ENCODE data around the gene CATSPER3. TPM values are rescaled to one million over a fixed set of nuclear protein-coding genes. Genes with fewer than 3 reads are reported as not detected.
A peak's percentile ranks its signal among the peaks of the same experiment; 100 is the strongest.

CATSPER3 gene
- total RNA-seq, 1 experiment from 2014 or later: 0.50 TPM

GRCh38 chr5:135032999-135033861 is 65.5 kb downstream of the CATSPER3 start:
- Histone ChIP-seq H2BK20ac (ENCODE audit: low read depth, low read length, poor library complexity, severe bottlenecking) (no peak overlapping the region), H2BK12ac (ENCODE audit: insufficient read length, low read depth, low read length) (no peak overlapping the region), H4K8ac (replicated peaks; ENCODE audit: insufficient read length, low read depth, low read length) (no peak overlapping the region), H3K4ac (ENCODE audit: low read depth, low read length) (no peak overlapping the region), H2BK15ac (ENCODE audit: low read depth, low read length) (no peak overlapping the region), H3K9ac (ENCODE audit: extremely low read depth, insufficient read length, low read length) (no peak overlapping the region), H3T11ph (ENCODE audit: low read length) (no peak overlapping the region), H2AK5ac (ENCODE audit: insufficient read length, low read length) (no peak overlapping the region), H4K5ac (ENCODE audit: insufficient read length, low read depth, low read length) (no peak overlapping the region), H3K4me1 (ENCODE audit: insufficient read depth, low read length) (no peaks in the 10 kb centered on the region), H3K4me2 (ENCODE audit: insufficient read depth, insufficient read length, low read length) (peak overlapping the region; percentile 63), H3K9me3 (ENCODE audit: control insufficient read depth, low read depth, low read length) (no peaks in the 10 kb centered on the region), H4K91ac (ENCODE audit: insufficient read length, low read depth, low read length) (no peak overlapping the region), H3K23ac (ENCODE audit: insufficient read length, low read depth, low read length) (no peak overlapping the region), H3K18ac (ENCODE audit: insufficient read length, low read depth, low read length) (no peak overlapping the region), H3K56ac (ENCODE audit: insufficient read length, low read depth, low read length) (no peak overlapping the region), H2BK120ac (ENCODE audit: low read depth, low read length, poor library complexity, severe bottlenecking) (no peak overlapping the region), H3K23me2 (ENCODE audit: insufficient read length, low read depth, low read length, poor library complexity, severe bottlenecking) (peaks cover 6% of the 10 kb centered on the region), H2BK5ac (ENCODE audit: insufficient read length, low read length) (no peak overlapping the region), H3K27ac (ENCODE audit: insufficient read length, low read depth, low read length) (no peak overlapping the region), H3K79me1 (ENCODE audit: insufficient read depth, low read depth, low read length, poor library complexity, severe bottlenecking) (no peaks in the 10 kb centered on the region), H2AFZ (ENCODE audit: low read length) (no peak overlapping the region), H3K79me2 (ENCODE audit: insufficient read depth, low read length) (no peaks in the 10 kb centered on the region), H4K20me1 (ENCODE audit: control insufficient read depth, insufficient read depth, insufficient read length) (no peaks in the 10 kb centered on the region), H3K14ac (ENCODE audit: insufficient read depth, low read length) (no peak overlapping the region), H3K27me3 (ENCODE audit: insufficient read depth, low read length) (peaks cover 93% of the 10 kb centered on the region)
- Mint-ChIP-seq H3K9me3 (peaks cover 0 to 10% of the 10 kb centered on the region in 2 experiments; a peak in 2 of 5 replicates), H3K4me3 (peak overlapping the region in 1 of 2 experiments; percentile 73; a peak in 4 of 5 replicates), H3K27me3 (ENCODE audit: low read depth) (peaks cover 94% of the 10 kb centered on the region), H3K36me3 (ENCODE audit: insufficient read depth in 1 of 3, low read depth in 3 of 3) (no peaks in the 10 kb centered on the region; a peak in 1 of 7 replicates), H3K27ac (no peak overlapping the region), H3K4me1 (peaks cover 17 to 41% of the 10 kb centered on the region in 2 experiments)
- no peak for TF ChIP-seq CTCF (conservative IDR thresholded peaks at IDR 0.05)
- WGBS (ENCODE audit: extremely low coverage, insufficient read length, low lambda C conversion rate): no CpG with 5 or more reads among the region's 89 CpGs
- DNase-seq: peak; percentile 75

Measured in H9 (cell line).